NCI-H1048 (cell line): Measurements from ENCODE around the gene CHRNA4.

ENCODE experiments used
- DNase-seq: peaks from one replicate; lab custom pipeline; 2025; lab: John Stamatoyannopoulos, UW

CHRNA4 gene

GRCh38 chr20:63360850-63361518 lies at the start of gene CHRNA4:
TSS of gene CHRNA4 (minus strand) at chr20:63361349. CDS start at chr20:63361165, 184 bp downstream.
- no peak for DNase-seq

GRCh38 chr20:63409834-63410435 lies 48.8 kb upstream of the CHRNA4 start:
- DNase-seq, result no peak

GRCh38 chr20:63409066-63409833 lies 48.1 kb upstream of the CHRNA4 start:
- DNase-seq, result no peak

GRCh38 chr20:63408684-63409046 lies 47.5 kb upstream of the CHRNA4 start:
- DNase-seq, result no peak

- no peak for DNase-seq
Measured at GRCh38 chr20:63407928-63408683, 47.0 kb upstream of the CHRNA4 start.

- DNase-seq, result no peak
Measured at GRCh38 chr20:63406617-63407245, 45.6 kb upstream of the CHRNA4 start.

GRCh38 chr20:63406011-63406410 lies 44.9 kb upstream of the CHRNA4 start:
- DNase-seq, result no peak

GRCh38 chr20:63405102-63405730 lies 44.1 kb upstream of the CHRNA4 start:
- no peak for DNase-seq

- no peak for DNase-seq
Measured at GRCh38 chr20:63404129-63405085, 43.3 kb upstream of the CHRNA4 start.

- DNase-seq, result no peak
Measured at GRCh38 chr20:63403403-63404105, 42.4 kb upstream of the CHRNA4 start.

- no peak for DNase-seq
Measured at GRCh38 chr20:63402860-63403220, 41.7 kb upstream of the CHRNA4 start.

GRCh38 chr20:63402181-63402859 lies 41.2 kb upstream of the CHRNA4 start:
- DNase-seq, result no peak

GRCh38 chr20:63401384-63402110 lies 40.4 kb upstream of the CHRNA4 start:
- DNase-seq, result no peak

GRCh38 chr20:63400486-63401210 lies 39.5 kb upstream of the CHRNA4 start:
- no peak for DNase-seq

GRCh38 chr20:63399596-63400375 lies 38.6 kb upstream of the CHRNA4 start:
- DNase-seq, result no peak

GRCh38 chr20:63398744-63399514 lies 37.8 kb upstream of the CHRNA4 start:
- no peak for DNase-seq
